Measurements from ENCODE around the gene GBF1.

Gene GBF1

DNA sequence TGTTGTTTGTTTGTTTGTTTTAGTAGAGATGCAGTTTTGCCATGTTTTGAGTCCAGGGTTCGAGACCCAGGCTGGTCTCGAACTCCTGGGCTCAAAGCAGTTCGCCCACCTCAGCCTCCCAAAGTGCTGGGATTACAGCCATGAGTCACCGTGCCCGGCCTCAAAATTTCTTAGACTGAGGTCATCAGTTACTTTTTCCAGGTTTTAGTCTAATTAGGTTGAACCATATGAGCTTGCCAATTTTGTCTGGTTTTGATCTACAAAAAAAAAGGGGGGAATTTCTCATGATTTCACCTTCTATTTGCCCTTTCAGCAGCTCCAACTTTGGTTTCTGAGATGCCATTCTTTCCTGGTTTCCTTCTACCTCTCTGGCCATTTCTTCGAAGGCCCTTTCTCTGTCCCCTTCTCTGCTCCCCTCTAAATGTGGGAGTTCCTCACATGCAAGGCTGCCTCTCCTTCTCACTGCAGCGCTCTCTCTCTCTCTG is 181.5 kb downstream of the GBF1 start:
- DNase-seq, result no peak

GRCh38 chr10:102429468-102429867 is 184.1 kb downstream of the GBF1 start:
- no peak for DNase-seq

GRCh38 chr10:102431452-102432124 is 186.3 kb downstream of the GBF1 start:
- DNase-seq, result peak; percentile 59

All from NCI-H82 (cell line).